ENCODE data around the gene KEAP1. TPM values are rescaled to one million over a fixed set of nuclear protein-coding genes. Genes with fewer than 3 reads are reported as not detected.

Gene KEAP1
- total and polyA plus RNA-seq, 2 donors (not counting 3 experiments of a cell fraction or from before 2014, with no cell fraction given): 81.4 to 91.1 TPM

DNA sequence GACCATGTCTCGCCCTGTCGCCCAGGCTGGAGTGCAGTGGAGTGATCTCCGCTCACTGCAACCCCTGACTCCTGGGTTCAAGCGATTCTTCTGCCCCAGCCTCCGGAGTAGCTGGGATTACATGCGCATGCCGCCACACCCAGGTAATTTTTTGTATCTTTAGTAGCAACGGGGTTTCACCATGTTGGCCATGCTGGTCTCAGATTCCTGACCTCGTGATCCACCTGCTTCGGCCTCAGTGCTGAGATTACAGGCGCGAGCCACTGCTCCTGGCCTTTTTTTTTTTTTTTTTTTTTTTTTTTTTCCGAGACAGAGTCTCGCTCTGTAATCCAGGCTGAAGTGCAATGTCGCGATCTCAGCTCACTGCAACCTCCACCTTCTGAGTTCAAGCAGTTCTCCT lies 4.9 kb upstream of the KEAP1 start:
- no peak overlapping the region for H3K4me2 ChIP-seq (ENCODE audit: insufficient read depth, low read length)
- intact Hi-C loops (cut with micrococcal nuclease): loop anchor here (10.0 kb wide), 1 partner anchor 587 kb away; no protein-coding TSS in a partner anchor
- CTCF ChIA-PET: interaction anchor here (0.6 to 2.9 kb wide), 10 partner anchors 9 to 208 kb away, joined by 3 to 23 read pairs (median 4); partner anchors contain the start of gene S1PR5
- H3K9ac ChIP-seq (replicated peaks; ENCODE audit: extremely low read depth, insufficient read depth, low read length): no peak overlapping the region
- dilution Hi-C loops (cut with MboI; ENCODE audit: extremely low pct_ligation_motif_present, low sequenced_read_pairs): no loop called here
- H2AFZ ChIP-seq (ENCODE audit: low read depth, low read length): no peak overlapping the region
- DNase-seq (ENCODE audit: low read depth, low spot score): no peak
- H3K9me1 ChIP-seq (replicated peaks; ENCODE audit: control insufficient read depth, extremely low read depth, insufficient read depth, low read length): no peaks in the 10 kb centered on the region
- no peak overlapping the region for H3K4me3 ChIP-seq (replicated peaks in 1 of 3; ENCODE audit: insufficient read depth in 1 of 3, low read depth in 1 of 3, low read length in 3 of 3)
- TF ChIP-seq FOS (IDR thresholded peaks at IDR 0.05; ENCODE audit: borderline replicate concordance, insufficient read depth, low read length): no peak
- TF ChIP-seq POLR2AphosphoS5 (IDR thresholded peaks at IDR 0.05; ENCODE audit: insufficient read depth, low read depth, low read length): no peak
- TF ChIP-seq, protein P1, sequence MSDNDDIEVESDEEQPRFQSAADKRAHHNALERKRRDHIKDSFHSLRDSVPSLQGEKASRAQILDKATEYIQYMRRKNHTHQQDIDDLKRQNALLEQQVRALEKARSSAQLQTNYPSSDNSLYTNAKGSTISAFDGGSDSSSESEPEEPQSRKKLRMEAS (IDR thresholded peaks at IDR 0.05; ENCODE audit: insufficient read depth, insufficient read length): no peak
- H3K27me3 ChIP-seq (ENCODE audit: control insufficient read depth in 2 of 2, insufficient read depth in 2 of 2, low read length in 2 of 2): peaks cover under 1 to 6% of the 10 kb centered on the region in 2 experiments
- no peak for FAIRE-seq
- no peaks in the 10 kb centered on the region for H4K20me1 ChIP-seq (replicated peaks; ENCODE audit: control insufficient read depth, extremely low read depth, insufficient read depth, low read length)
- no peaks in the 10 kb centered on the region for H3K9me3 ChIP-seq (replicated peaks; ENCODE audit: control insufficient read depth, insufficient read depth, low read length)
- H3K4me1 ChIP-seq (ENCODE audit: control insufficient read depth, extremely low read depth, insufficient read depth, low read length): no peaks in the 10 kb centered on the region
- no peaks in the 10 kb centered on the region for H3K79me2 ChIP-seq (ENCODE audit: control insufficient read depth, insufficient read depth, low read length)
- H3K27ac ChIP-seq (ENCODE audit: insufficient read depth, low read depth, low read length): no peak overlapping the region
- POLR2A ChIA-PET: no interaction called here
- BruUV-seq (replicated peaks): no TSS peak
- no peaks in the 10 kb centered on the region for H3K36me3 ChIP-seq (ENCODE audit: control insufficient read depth in 2 of 2, extremely low read depth in 1 of 2, insufficient read depth in 2 of 2, low read length in 2 of 2)

DNA sequence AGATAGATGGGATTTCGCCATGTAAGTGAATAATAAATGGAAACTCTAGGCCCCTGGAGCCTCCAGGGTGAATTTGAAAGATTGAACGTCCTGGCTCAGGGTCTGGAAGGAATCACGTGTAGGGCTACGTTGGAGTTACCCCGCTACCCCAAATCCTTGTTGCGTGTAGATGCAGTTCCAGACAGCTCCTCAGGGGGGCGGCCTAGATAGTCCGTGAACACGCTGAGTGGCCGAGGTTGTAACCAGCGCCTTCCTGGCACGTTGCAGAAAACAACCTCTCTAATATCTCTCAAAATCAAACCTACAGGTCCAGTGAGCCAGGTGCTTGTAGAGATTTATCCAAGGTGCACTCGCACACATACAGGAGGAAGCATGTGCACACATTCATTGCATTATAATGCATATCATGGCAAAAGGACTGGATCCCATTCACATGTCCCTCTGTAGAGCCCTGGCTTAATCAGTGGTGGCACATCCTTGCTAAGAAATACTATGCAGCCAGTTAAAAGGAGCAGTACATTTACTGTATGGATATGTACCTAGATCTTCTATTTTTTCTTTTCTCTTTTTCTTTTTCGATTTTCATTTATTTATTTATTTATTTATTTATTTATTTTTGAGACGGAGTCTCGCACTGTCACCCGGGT lies 2.5 kb upstream of the KEAP1 start:
- DNase-seq (ENCODE audit: low read depth, low spot score): peak; percentile 71

More for the DNA sequence above, 2.5 kb upstream of the KEAP1 start:
- Histone ChIP-seq H3K79me2 (ENCODE audit: control insufficient read depth, insufficient read depth, low read length) (peaks cover 16% of the 10 kb centered on the region), H2AFZ (ENCODE audit: low read depth, low read length) (no peak overlapping the region), H3K4me3 (replicated peaks in 1 of 3; ENCODE audit: insufficient read depth in 1 of 3, low read depth in 1 of 3, low read length in 3 of 3) (no peak overlapping the region), H4K20me1 (replicated peaks; ENCODE audit: control insufficient read depth, extremely low read depth, insufficient read depth, low read length) (no peaks in the 10 kb centered on the region), H3K9me1 (replicated peaks; ENCODE audit: control insufficient read depth, extremely low read depth, insufficient read depth, low read length) (no peaks in the 10 kb centered on the region), H3K27ac (ENCODE audit: insufficient read depth, low read depth, low read length) (no peak overlapping the region), H3K36me3 (ENCODE audit: control insufficient read depth in 2 of 2, extremely low read depth in 1 of 2, insufficient read depth in 2 of 2, low read length in 2 of 2) (no peaks in the 10 kb centered on the region), H3K9ac (replicated peaks; ENCODE audit: extremely low read depth, insufficient read depth, low read length) (no peak overlapping the region), H3K4me2 (ENCODE audit: insufficient read depth, low read length) (no peak overlapping the region), H3K9me3 (replicated peaks; ENCODE audit: control insufficient read depth, insufficient read depth, low read length) (no peaks in the 10 kb centered on the region), H3K4me1 (ENCODE audit: control insufficient read depth, extremely low read depth, insufficient read depth, low read length) (peaks cover 7% of the 10 kb centered on the region), H3K27me3 (ENCODE audit: control insufficient read depth in 2 of 2, insufficient read depth in 2 of 2, low read length in 2 of 2) (no peaks in the 10 kb centered on the region)
- intact Hi-C loops (cut with micrococcal nuclease) (loop anchor here (10.0 kb wide), 1 partner anchor 589 kb away; no protein-coding TSS in a partner anchor), dilution Hi-C loops (cut with MboI; ENCODE audit: extremely low pct_ligation_motif_present, low sequenced_read_pairs) (no loop called here)
- ChIA-PET CTCF (interaction anchor here (0.6 to 2.1 kb wide), 22 partner anchors 12 to 212 kb away, joined by 3 to 13 read pairs (median 3); partner anchors contain the start of genes CDC37, DNM2, KRI1 and S1PR5), POLR2A (no interaction called here)
- BruUV-seq (replicated peaks): no TSS peak
- TF ChIP-seq, protein P2, sequence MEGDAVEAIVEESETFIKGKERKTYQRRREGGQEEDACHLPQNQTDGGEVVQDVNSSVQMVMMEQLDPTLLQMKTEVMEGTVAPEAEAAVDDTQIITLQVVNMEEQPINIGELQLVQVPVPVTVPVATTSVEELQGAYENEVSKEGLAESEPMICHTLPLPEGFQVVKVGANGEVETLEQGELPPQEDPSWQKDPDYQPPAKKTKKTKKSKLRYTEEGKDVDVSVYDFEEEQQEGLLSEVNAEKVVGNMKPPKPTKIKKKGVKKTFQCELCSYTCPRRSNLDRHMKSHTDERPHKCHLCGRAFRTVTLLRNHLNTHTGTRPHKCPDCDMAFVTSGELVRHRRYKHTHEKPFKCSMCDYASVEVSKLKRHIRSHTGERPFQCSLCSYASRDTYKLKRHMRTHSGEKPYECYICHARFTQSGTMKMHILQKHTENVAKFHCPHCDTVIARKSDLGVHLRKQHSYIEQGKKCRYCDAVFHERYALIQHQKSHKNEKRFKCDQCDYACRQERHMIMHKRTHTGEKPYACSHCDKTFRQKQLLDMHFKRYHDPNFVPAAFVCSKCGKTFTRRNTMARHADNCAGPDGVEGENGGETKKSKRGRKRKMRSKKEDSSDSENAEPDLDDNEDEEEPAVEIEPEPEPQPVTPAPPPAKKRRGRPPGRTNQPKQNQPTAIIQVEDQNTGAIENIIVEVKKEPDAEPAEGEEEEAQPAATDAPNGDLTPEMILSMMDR (IDR thresholded peaks at IDR 0.05; ENCODE audit: extremely low read depth in 1 of 2, insufficient read depth in 1 of 2, low read depth in 1 of 2, low read length in 2 of 2): peak; percentile 73 to 88
- TF ChIP-seq MYC (IDR thresholded peaks at IDR 0.05; ENCODE audit: low read depth, low read length) (no peak), JUN (IDR thresholded peaks at IDR 0.05; ENCODE audit: borderline replicate concordance, insufficient read depth, insufficient read length, low read depth) (no peak)
- peak; percentile 94 for FAIRE-seq

All from endothelial cell of umbilical vein (primary cell).